NCI-H510A (cell line): ENCODE data around the gene MBTPS1.

ENCODE experiments used
- DNase-seq: peaks from one replicate; lab custom pipeline; 2025; lab: John Stamatoyannopoulos, UW

MBTPS1 gene

DNA sequence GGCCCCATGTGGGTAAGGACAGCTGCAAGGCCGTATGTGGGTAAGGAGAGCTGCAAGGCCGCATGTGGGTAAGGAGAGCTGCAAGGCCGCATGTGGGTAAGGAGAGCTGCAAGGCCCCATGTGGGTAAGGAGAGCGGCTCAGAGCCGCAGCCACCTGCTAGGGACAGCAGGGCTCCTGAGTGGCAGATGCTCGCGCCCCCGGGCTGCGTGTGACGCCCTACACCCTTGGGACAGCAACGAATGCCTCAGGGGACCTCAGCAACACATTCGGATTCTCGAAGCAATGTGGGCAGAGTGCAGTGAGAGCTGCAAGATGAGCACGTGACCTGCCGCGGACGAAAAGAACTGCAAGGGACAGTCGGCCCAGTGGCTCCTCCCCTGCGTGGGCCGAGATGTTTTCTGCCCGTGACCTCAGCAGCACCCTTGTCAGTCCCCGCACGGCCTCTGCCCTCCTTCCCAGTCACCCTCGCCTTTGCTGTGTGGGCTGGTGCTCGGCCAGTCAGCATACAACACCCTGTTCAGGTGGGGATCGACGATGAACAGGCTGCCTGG is 64.6 kb downstream of the MBTPS1 start:
- DNase-seq: no peak

DNA sequence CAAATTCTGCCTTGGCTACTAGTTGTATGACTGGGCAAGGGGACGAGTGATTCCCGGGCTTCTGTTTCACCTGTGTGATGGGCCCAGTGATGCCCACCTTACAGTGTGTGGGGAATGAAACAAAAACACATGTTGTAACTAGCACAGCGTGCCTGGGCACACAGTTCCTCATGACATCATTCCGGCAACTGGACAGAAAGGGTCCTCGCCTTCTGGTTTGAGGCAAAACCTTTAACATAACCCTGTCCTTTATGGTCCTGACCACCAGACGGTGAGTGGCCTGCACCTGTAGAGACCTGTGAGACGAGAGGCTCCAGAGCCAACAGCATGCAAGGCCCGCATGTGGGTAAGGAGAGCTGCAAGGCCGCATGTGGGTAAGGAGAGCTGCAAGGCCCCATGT is 66.4 kb downstream of the MBTPS1 start:
- DNase-seq: no peak

DNA sequence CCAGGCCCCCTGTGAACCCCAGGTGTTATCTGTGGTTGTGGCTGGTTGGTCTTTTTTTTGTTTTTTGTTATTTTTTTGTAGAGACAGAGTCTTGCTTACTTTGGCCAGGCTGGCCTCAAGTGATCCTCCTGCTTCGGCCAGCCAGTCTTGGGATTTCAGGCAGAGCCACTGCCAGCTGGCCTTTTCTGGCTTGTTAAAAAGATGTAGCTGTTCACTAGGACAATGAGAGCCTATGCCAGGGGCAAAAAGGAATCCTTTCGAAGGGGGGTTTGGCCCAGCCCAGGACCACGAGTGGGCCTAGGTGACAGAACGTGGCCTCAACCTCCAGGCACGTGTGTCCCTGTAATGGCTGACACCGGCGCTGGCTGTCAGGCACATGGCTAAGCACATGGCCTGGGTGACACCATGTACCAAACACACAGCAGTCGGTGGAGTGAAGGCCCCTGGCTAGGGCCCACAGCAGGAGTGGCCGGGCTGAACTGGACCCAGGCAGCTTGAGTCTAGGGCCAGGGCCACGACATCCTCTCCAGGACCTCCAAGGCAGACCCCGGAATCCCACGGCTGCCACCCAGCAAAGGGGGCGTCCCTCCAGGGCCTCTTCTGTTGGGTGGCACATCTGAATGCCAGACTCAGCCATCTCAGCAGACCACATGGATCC is 67.2 kb downstream of the MBTPS1 start:
- no peak for DNase-seq

DNA sequence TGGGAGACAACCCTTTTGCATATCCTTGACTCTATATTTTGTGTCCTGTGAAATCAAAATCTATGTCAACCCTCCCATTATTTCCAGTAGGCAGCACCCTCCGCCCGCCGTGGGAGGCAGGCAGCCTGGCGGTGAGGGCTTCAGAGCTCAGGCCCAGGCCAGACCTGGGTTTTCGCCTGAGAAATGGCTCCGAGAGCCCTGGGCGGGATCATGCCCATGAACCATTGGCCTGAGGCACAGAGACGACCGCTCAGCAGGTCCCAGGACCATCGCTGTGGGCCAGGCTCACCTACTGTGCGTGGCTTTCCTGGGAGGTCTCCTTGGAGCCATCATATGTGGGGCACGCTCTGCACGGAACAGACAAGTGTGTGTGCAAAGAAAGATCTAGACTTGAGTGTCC is 67.9 kb downstream of the MBTPS1 start:
- DNase-seq: no peak

DNA sequence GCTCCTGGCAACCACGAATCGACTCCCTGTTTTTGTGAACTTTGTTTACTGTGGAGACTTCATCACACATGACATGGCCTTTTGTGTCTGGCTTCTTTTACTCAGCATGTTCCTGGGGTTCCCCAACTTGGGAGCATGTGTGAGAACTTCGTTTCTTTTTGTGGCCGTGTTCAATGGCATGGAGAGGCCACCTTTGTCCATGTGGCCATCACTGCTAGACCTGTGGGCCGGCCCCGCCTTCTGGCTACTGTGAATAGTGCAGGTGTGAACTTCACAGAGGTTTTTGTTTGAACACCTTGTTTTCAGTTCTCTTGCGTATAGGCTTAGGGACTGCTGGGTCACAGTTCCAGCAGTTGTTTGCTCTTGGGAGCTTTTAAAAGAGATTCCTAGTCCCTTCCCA is 68.5 kb downstream of the MBTPS1 start:
- DNase-seq: peak; percentile 25

DNA sequence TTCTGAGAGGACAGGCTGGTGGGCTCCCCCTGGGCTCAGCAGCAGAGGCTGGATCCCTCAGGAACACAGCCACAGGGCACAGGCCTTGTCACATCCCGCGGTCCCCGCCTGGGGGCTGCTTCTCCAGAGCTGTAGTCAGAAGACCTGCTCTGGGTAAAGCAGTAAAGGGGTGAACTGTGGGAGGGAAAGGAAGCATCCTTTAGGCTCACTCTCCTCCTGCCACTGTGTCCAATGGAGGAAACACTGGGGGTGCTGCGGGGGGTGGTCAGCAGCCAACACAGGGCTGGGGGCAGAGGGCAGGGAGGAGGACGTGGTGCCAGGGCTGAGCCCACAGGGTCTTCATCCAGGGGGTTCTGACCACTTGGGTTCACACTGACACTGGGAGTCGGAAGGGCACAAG is 69.1 kb downstream of the MBTPS1 start:
- DNase-seq: no peak

DNA sequence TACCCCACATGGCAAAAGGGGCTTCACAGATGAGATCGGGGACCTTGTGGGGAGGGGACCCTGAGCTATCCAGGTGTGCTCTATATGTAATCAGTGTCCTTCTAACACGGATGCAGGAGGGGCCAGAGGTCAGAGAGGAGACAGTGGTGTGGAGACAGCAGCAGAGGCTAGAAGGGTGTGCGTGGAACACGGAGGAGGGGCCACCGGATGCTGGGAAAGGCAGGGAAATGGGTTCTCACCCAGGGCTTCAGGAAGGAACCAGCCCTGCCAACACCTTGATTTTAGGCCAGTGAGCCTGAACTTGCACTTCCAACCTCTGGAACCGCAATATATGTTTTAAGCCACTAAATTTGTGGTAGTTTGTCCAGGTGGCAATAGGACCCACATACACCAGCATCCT is 69.5 kb downstream of the MBTPS1 start:
- no peak for DNase-seq

DNA sequence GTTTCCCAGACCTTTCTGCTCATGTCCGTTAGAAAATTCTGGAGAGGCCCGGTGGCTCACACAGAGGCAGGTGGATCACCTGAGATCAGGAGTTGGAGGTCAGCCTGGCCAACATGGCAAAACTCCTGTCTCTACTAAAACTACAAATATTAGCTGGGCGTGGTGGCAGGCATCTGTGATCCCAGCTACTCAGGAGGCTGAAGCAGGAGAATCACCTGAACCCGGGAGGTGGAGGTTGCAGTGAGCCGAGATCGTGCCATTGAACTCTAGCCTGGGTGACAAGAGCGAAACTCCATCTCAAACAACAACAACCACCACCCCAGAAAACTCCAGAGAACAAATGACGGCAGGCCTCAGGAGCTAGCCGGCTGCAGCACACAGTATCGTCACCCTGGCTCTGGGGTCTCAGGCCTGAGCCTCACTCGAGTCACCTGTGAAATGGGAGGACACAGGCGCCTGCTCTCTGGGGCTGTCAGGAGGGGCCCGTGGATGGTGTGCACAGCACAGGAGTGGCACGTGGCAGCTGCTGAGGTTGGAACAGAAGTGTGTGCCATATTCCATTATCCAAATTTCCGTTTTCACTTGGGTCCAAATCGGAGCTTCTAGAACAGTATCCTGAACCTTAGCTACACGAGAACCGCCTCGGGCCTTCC is 70.8 kb downstream of the MBTPS1 start:
- DNase-seq: no peak

DNA sequence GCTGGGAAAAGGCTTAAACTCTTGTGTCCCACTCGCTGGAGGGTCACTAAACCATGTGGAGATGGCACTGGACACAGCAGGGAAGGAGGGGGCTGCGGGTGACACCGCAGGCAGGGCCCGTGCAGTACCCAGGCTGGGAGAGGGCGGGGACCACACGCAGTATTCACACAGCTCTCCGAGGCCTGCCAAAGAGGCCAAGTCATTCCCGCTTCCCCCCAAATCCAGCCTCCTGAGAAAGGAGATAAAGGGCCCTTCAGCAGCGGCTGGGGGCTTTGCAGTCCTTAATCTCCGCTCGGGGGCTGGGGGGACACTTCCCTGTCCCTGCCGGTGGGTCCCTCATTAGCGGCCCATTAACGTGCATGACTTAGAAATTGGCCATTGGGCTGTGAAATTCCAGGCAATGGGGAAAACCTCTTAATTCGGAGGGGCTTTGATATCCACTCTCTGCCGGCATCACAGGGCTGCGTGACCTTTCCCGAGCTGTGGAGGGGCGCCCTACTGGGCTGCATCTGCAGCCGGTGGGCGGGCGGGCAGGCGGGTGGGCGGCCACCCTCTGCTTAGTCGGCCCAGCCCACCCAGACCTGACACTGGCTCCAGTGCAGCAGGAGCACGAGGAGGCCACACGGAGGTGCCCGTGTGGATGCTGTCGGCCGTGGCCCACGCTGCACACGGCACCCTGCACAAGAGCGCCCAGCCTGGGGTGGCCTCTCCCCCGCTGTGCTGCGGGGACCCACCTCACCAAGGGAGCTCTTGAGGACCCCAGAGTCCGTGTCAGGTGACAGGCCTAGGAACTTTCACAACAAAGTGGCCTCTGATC is 71.5 kb downstream of the MBTPS1 start:
- DNase-seq: no peak

DNA sequence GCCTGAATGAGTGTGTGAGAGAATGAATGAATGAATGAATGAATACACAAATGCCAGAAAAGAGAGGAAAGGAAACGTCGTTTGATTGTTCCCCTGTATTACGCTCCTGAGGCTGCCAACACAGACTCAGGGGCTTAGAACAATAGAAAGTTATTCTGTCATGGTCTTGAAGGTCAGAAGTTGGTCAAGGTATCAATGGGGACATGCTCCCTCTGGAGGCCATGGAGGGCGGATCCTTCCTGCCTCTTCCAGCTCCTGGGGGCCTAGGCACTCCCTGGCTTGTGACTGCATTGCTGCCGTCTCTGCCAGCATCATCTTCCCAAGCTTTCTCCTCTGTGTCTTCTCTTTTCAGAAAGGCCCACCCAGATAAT is 72.6 kb downstream of the MBTPS1 start:
- DNase-seq: no peak

DNA sequence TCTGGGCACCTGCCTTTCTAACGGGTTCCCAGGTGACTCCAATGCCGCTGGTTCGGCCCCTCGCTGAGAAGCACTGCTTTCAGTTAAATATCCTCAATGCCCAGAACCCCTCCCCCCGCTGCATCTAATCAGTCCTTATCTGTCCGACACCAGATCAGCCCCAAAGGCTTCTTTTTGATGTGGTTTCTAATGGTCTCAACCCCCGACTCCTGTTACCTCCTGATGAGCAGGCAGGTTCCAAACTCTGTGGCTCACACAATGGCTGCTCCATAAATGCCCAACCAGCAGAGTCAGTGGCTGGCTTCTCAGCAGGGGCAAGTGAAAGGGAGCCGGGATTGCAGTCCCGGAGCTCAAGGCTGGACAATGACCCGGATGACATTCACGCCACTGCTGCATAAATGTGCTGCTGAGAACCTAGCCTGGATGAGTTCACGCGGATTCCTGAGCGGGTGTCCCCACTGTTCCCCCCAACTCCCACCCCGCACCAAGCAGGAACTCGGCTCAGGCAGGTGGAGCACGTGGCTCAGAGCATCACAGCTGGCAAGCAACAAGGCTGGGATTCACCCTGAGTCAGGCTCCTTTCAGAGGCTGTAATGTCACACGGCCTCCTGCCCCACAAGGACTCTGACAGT is 73.1 kb downstream of the MBTPS1 start:
- DNase-seq: no peak

DNA sequence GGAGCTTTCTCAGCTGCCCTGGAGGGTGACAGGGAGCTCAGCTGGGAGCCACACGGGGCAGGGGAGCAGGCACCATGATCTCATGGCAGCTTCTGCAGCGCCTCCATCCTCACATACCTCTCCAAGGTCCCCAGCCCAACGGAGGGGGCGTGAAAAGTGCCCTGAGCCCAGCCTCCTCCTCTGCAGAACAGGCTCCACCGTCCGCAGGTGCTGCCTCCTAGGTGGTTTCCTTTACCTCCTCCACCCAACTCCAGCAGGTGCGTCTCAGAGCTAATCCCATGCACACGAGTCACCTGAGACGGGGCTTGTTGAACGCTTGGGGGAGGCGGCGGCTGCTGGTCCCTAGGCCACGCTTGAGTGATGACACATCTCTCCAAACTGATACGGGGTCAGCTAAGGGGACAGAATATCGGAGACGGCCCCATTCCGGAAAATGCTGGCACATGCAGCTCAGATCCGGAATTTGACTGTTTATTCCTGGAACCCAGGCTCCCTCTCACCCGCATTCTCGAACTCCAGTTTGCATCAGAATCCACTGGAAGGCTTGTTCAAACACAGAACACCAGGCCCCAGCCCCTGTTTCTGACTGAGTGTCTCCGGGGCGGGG is 73.8 kb downstream of the MBTPS1 start:
- peak; percentile 81 for DNase-seq

DNA sequence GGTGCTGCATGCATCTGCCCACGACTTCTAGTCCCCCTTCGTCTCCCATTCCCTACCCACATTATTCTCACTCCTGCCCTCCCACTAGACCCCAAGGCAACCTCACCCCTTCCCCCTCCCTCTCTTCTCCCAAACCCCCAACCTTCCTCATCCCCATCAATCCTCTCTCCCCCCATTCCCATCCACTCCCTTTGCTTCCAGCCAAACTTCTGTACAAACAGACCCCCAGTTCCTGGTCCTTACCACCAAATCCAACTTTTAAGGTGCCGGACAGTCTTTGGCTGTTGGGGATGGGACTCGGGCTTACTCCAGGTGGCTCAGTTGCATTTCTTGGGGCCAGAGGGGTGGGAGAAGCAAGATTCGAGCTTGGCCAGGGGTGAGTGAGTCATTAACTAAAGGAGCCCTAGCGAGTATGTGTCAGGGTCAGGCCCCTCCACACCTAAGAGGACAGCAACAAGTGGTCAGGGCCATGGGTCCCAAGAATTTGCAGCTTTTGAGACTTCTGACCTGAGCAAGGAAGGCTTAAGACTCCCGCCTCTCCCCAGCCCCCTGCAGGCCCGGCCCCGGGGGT is 74.3 kb downstream of the MBTPS1 start, which contains the start of gene SLC38A8:
Gene SLC38A8, minus strand, starts transcription at position 488 of the 571 bp plus-strand sequence. CDS start 638 bp downstream, outside the sequence.
- DNase-seq: no peak

DNA sequence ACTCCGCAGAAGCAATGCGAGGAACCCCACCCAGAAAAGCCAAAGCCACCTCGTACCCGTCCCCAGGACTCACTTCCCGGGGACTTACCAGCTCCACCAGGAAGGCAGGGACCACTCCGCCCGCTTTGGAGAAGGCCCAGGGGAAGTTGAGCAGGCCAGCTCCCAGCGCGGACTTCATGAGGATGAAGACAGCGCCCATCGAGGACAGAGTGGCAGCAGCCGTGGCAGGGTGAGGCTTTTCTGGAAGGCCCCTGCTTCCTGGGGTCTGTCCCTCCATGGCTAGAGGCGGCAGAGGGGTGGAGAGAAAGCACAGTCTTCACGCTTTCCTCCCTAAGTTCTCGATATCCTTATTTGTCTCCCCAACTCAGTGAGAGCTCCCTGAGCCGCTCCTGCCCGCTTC is 74.9 kb downstream of the MBTPS1 start:
- no peak for DNase-seq

DNA sequence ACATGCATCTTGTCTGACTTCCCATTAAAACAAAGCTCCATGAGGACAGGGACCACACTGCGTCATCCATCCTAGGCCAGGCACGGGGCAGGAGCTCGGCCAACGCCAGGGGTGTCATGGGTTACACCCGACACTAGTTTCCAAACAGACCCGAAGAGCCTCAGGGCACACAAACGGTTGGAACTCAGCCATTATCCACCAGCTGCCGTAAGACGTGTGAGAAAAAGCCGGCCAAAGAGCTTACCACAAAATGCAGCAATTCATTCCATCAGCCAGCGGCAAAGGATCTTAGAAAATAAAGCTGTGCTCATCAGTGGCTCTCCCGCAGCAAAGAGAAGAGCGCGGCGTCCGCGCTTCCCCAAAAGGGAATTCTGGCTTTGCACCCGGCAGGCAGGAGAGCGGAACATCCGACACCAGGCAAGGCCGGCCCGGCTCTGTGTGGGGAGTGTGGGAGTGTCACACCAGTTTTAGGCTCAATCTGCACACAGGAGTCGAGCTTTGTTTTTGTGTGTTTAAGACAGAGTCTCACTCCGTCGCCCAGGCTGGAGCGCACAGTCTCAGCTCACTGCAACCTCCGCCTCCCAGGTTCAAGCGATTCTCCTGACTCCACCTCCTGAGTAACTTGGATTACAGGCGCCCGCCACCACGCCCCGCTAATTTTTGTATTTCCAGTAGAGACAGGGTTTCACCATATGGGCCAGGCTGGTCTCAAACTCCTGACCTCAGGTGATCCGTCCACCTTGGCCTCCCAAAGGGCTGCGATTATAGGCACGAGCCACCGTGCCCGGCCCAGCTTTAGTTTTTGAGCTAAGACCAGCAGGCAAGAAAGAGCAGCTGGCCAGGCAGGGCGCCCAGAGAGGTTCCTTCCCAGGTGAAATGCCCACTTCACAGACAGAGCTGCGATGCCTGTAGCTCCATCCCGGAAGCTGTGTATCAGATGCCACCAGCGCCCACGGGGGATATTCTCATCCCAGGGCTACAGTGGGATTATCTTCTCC is 75.6 kb downstream of the MBTPS1 start:
- no peak for DNase-seq

DNA sequence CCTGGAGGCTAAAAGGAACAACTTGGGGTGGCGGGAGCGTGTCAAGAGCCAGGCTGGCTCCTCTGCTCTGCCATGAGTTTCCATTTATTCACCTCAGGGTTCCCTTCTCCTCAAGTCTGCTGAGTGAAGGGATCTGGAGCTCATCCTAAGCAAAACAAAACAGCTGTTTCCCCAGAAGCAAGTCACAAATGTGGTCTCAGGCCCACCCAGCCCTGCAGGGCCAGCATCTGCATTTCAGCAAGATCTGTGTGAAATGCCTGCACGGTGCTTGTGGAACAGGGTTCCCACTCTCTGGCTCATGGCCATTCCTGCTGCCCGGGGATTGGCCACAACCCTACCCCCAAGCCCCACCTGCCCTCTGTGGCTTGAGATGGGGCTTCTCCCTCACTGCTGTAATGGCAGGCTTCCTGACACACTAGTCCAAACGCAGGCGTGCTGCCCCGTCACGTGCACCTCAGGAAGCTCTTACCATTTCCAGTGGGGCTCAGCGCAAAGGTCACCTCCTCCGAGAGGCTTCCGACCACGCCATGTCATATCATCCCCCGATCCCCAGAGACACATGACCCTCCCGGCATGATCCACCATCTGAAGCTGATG is 76.4 kb downstream of the MBTPS1 start:
- no peak for DNase-seq

DNA sequence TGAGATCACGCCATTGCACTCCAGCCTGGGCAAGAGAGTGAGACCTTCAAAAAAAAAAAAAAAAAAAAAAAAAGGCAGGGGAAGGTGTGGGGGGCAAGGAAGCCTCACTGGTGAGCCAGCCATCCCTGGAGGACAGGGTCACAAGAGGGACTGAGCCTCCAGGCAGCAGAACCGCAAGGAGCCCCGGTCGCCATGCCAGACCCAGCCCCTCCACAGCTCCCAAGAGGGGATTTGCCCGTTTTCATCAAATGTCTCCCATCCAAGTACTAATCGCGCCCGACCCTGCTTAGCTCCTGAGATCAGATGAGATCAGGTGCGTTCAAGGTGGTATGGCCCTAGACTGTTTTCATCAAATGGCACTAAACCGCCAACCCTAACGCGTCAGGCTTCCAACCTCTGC is 77.0 kb downstream of the MBTPS1 start:
- no peak for DNase-seq

DNA sequence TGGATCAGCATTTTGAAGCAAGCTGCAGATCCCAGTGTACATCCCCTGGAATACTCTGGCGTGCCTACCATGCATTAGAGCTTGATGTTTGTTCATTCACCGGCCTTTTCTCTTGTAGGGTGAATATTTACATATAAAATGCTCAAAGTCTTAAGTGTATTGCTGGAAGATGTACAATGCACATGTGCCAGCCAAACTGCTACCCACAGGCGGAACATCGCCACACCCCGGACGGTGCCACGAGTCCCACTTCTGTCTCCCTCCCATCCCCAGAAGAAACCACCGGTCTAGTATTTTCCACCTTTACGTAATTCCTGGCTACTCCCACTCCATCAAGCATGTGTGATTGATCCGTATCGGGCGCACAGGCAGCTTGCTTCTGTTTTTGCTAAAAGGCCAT is 78.3 kb downstream of the MBTPS1 start:
- no peak for DNase-seq

DNA sequence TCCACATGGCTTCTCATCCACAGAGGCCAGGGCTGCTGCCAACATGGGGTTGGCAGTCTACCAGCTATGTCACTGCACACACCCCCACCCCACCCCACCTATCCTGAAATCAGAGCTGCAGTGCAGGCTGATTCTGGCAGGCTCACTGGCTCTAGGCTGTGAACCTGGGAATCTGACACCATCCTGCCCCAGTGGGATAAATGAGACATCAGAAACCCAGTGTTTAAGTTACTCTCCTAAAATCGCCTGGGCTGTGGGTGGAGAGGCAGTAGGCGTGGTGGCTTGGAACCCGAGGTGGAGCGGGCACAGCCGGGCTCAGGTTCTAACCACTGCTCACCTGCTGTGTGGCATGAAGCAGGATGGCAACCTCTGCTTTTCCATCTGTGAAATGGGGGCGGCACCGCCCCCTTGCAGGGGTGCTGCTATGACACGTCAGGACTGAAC is 79.7 kb downstream of the MBTPS1 start:
- DNase-seq: no peak

DNA sequence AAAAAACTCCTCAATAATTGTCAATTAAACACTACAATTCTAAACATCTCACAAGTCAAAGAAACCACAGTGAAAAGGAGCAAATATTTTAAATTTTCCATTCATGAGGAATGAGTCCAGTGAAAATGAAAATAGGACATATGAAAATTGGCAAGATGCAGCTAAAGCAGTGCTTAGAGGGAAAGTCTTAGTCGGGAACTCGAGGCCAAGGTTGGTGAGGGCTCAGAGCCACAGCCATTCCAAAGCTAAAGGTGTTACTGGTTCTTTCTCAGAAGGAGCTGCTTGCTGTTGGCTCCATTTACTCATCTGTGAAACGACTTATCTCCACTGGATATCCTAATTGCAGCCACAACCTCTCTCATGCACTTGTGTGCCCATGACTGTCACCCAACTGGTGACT is 80.6 kb downstream of the MBTPS1 start:
- DNase-seq: no peak
